ENCODE data around the gene EDEM2. TPM values are rescaled to one million over a fixed set of nuclear protein-coding genes. Genes with fewer than 3 reads are reported as not detected.

EDEM2 gene
- total and polyA plus RNA-seq, 10 donors: 18.3 to 37.5 (median 32.2) TPM

GRCh38 chr20:35066194-35066593 lies 80.9 kb downstream of the EDEM2 start:
- Histone ChIP-seq H3K9me3 (no peaks in the 10 kb centered on the region), H3K4me3 (no peak overlapping the region), H3K4me1 (peaks cover 0 to 84% (median 27%) of the 10 kb centered on the region in 6 donors), H3K36me3 (peaks cover 0 to 70% (median 15%) of the 10 kb centered on the region in 6 donors), H3K27me3 (replicated peaks in 1 of 7) (no peaks in the 10 kb centered on the region), H3K27ac (no peak overlapping the region)
- no peak for DNase-seq
- intact Hi-C loops (cut with DNase I; ENCODE audit: low total_unique reads): no loop called here
- WGBS, 5 donors: 95 to 98% (median 96%) methylated on average over 6 of the region's 6 CpGs
- no peak for TF ChIP-seq POLR2A (IDR thresholded peaks at IDR 0.05)
- no peak for TF ChIP-seq POLR2AphosphoS5 (IDR thresholded peaks at IDR 0.05)
- no peak for TF ChIP-seq CTCF (IDR thresholded peaks at IDR 0.05 in 8 of 11, conservative IDR thresholded peaks at IDR 0.05 in 3 of 11)

Small RNA genes lying within 50 kb of the gene (small RNA-seq; reads per million reads assigned to genes)
- 0 reads per million in 4 donors for gene RF00275
- 0 reads per million in 4 donors for gene RNA5SP483

Other genes with a start within 250 kb of the EDEM2 start
- 10 to 100 TPM; 23.8 to 46.1 (median 31.8) TPM for gene GSS, start 191.5 kb downstream of the EDEM2 start, total RNA-seq
- gene GSS, start 191.5 kb downstream of the EDEM2 start, polyA plus RNA-seq: 10 to 100 TPM; 19.8 to 40.0 (median 39.0) TPM
- gene MYH7B, start 191.5 kb downstream of the EDEM2 start, total RNA-seq: 1 to 10 TPM in 3 of 7 donors, under 1 TPM in 4; 0.09 to 1.7 (median 0.60) TPM
- gene MYH7B, start 191.5 kb downstream of the EDEM2 start, polyA plus RNA-seq: under 1 TPM; 0.72 to 0.83 (median 0.77) TPM
- gene TRPC4AP, start 54.5 kb downstream of the EDEM2 start, total RNA-seq: 10 to 100 TPM; 59.2 to 81.7 (median 67.1) TPM
- 10 to 100 TPM; 26.3 to 45.9 (median 34.9) TPM for gene TRPC4AP, start 54.5 kb downstream of the EDEM2 start, polyA plus RNA-seq
- 100 to 1,000 TPM in 1 of 7 donors, 10 to 100 TPM in 6; 12.1 to 104 (median 31.2) TPM for gene PROCR, start 24.7 kb upstream of the EDEM2 start, total RNA-seq
- 10 to 100 TPM in 1 of 3 donors, 1 to 10 TPM in 2; 5.0 to 13.7 (median 10.0) TPM for gene PROCR, start 24.7 kb upstream of the EDEM2 start, polyA plus RNA-seq
- gene MMP24, start 79.4 kb upstream of the EDEM2 start, total RNA-seq: under 1 TPM; 0.10 to 0.32 (median 0.24) TPM
- gene MMP24, start 79.4 kb upstream of the EDEM2 start, polyA plus RNA-seq: under 1 TPM; 0.11 to 0.13 (median 0.12) TPM
- gene MMP24OS, start 130.8 kb upstream of the EDEM2 start, total RNA-seq: 10 to 100 TPM; 21.3 to 68.6 (median 47.5) TPM
- gene MMP24OS, start 130.8 kb upstream of the EDEM2 start, polyA plus RNA-seq: 10 to 100 TPM; 18.6 to 41.5 (median 28.5) TPM
- 10 to 100 TPM; 50.5 to 76.8 (median 62.2) TPM for gene EIF6, start 137.4 kb upstream of the EDEM2 start, total RNA-seq
- gene EIF6, start 137.4 kb upstream of the EDEM2 start, polyA plus RNA-seq: 100 to 1,000 TPM in 2 of 3 donors, 10 to 100 TPM in 1; 88.2 to 121 (median 104) TPM
- not detected for gene FAM83C, start 145.1 kb upstream of the EDEM2 start, total RNA-seq
- gene FAM83C, start 145.1 kb upstream of the EDEM2 start, polyA plus RNA-seq: not detected